IMR-90 (cell line): Measurements from ENCODE around the gene GALNT6. TPM values are rescaled to one million over a fixed set of nuclear protein-coding genes. Genes with fewer than 3 reads are reported as not detected.

Experiments
- ATAC-seq: fragments of 200-7000 bp; cut with Tn5 transposase; 2 replicates; pipeline ENCODE4 v1.9.1; 2020; ENCODE audit warnings: low read depth, mild to moderate bottlenecking, moderate library complexity
- BruUV-seq: library from RNA; stranded (reverse); fragments of 400-500 nt; replicated peaks from 2 replicates; lab custom pipeline; 2021; lab: Mats Ljungman, UMichigan
- CTCF ChIA-PET: fragments of 300-600 bp; formaldehyde crosslinking; extraction: SDS; loops from one replicate; lab custom pipeline; 2021; ENCODE audit warnings: antibody characterized with exemption; lab: Yijun Ruan, JAX
- POLR2A ChIA-PET: fragments of 300-600 bp; sonication (Branson Sonifier 250); formaldehyde crosslinking; loops from one replicate; lab custom pipeline; 2022; ENCODE audit warnings: antibody characterized with exemption; ENCODE audit not compliant: unreplicated experiment; lab: Charles Lee
- DNase-seq: peaks from one replicate; pipeline ENCODE4 v3.0.0; 2013
- H2AFZ ChIP-seq: replicated peaks from 2 replicates; pipeline ENCODE3; 2013; ENCODE audit warnings: low read length, mild to moderate bottlenecking; ENCODE audit not compliant: poor library complexity
- H2AK5ac ChIP-seq: 2 replicates; pipeline ENCODE4 v1.6.1; 2013; ENCODE audit warnings: low read depth, low read length, inconsistent platforms
- H2AK9ac ChIP-seq: replicated peaks from 2 replicates; pipeline ENCODE3; 2013; ENCODE audit warnings: mild to moderate bottlenecking, low read depth, low read length, moderate library complexity; ENCODE audit not compliant: poor library complexity
- H2BK120ac ChIP-seq: 2 replicates; pipeline ENCODE4 v1.6.1; 2013; ENCODE audit warnings: low read depth, low read length, inconsistent platforms
- H2BK15ac ChIP-seq: 3 replicates; pipeline ENCODE4 v1.6.1; 2013; ENCODE audit warnings: low read depth, low read length, inconsistent platforms
- H2BK20ac ChIP-seq: 2 replicates; pipeline ENCODE4 v1.6.1; 2013; ENCODE audit warnings: low read depth, mild to moderate bottlenecking, inconsistent platforms, low read length, moderate library complexity
- H2BK5ac ChIP-seq: 2 replicates; pipeline ENCODE4 v1.6.1; 2013; ENCODE audit warnings: mild to moderate bottlenecking, low read depth, low read length, inconsistent platforms; ENCODE audit not compliant: poor library complexity, severe bottlenecking
- H3K14ac ChIP-seq: replicated peaks from 2 replicates; pipeline ENCODE4 v1.6.1; 2013; ENCODE audit warnings: low read depth, low read length, inconsistent platforms
- H3K18ac ChIP-seq: 2 replicates; pipeline ENCODE4 v1.6.1; 2013; ENCODE audit warnings: low read depth, low read length, control low read depth
- H3K23ac ChIP-seq: 2 replicates; pipeline ENCODE4 v1.6.1; 2013; ENCODE audit warnings: low read depth, low read length, inconsistent platforms
- H3K27ac ChIP-seq: 2 replicates; pipeline ENCODE4 v1.5.1; 2013; ENCODE audit warnings: mild to moderate bottlenecking, control low read depth, low read length; ENCODE audit not compliant: insufficient read depth
- H3K27me3 ChIP-seq: 2 replicates; pipeline ENCODE4 v1.6.1; 2013; ENCODE audit warnings: low read length; ENCODE audit not compliant: control insufficient read depth, insufficient read depth
- H3K36me3 ChIP-seq: 2 replicates; pipeline ENCODE4 v1.6.1; 2013; ENCODE audit warnings: low read length, mixed read lengths; ENCODE audit not compliant: control insufficient read depth, insufficient read depth
- H3K4ac ChIP-seq: 2 replicates; pipeline ENCODE4 v1.6.1; 2013; ENCODE audit warnings: low read depth, low read length, inconsistent platforms
- H3K4me1 ChIP-seq: 2 replicates; pipeline ENCODE4 v1.6.1; 2013; ENCODE audit warnings: low read length, mixed read lengths; ENCODE audit not compliant: control insufficient read depth, insufficient read depth
- H3K4me2 ChIP-seq: 2 replicates; pipeline ENCODE4 v1.6.1; 2013; ENCODE audit warnings: low read depth, mild to moderate bottlenecking, control low read depth, low read length, moderate library complexity
- H3K4me3 ChIP-seq: 2 replicates; pipeline ENCODE4 v1.5.1; 2013; ENCODE audit warnings: low read depth, mild to moderate bottlenecking, control low read depth, low read length, moderate library complexity; ENCODE audit not compliant: insufficient read depth
- H3K56ac ChIP-seq: 2 replicates; pipeline ENCODE4 v1.6.1; 2013; ENCODE audit warnings: low read length, inconsistent platforms; ENCODE audit not compliant: insufficient read depth; ENCODE audit errors: extremely low read depth
- H3K79me1 ChIP-seq, 2 experiments: 2 replicates each; pipeline ENCODE4 v1.6.1; 2013; ENCODE audit warnings: low read length in 2 of 2, inconsistent platforms in 1 of 2, low read depth in 1 of 2
- H3K9ac ChIP-seq: 2 replicates; pipeline ENCODE4 v1.6.1; 2013; ENCODE audit warnings: low read depth, low read length, control low read depth
- H3K9me1 ChIP-seq: 2 replicates; pipeline ENCODE4 v1.6.1; 2013; ENCODE audit warnings: low read length, inconsistent platforms; ENCODE audit not compliant: insufficient read depth
- H3K9me3 ChIP-seq: 2 replicates; pipeline ENCODE4 v1.6.1; 2013; ENCODE audit warnings: low read length; ENCODE audit not compliant: control insufficient read depth, insufficient read depth
- H4K20me1 ChIP-seq: 2 replicates; pipeline ENCODE4 v1.6.1; 2013; ENCODE audit warnings: low read length, inconsistent platforms; ENCODE audit not compliant: insufficient read depth
- H4K5ac ChIP-seq: 2 replicates; pipeline ENCODE4 v1.6.1; 2013; ENCODE audit warnings: mild to moderate bottlenecking, low read depth, low read length, control low read depth
- H4K8ac ChIP-seq, 2 experiments: 2 replicates each; pipeline ENCODE4 v1.6.1; 2013; ENCODE audit warnings: low read depth in 2 of 2, low read length in 2 of 2, control low read depth in 1 of 2, inconsistent platforms in 1 of 2
- H4K91ac ChIP-seq: 2 replicates; pipeline ENCODE4 v1.6.1; 2013; ENCODE audit warnings: low read depth, low read length, inconsistent platforms; ENCODE audit not compliant: insufficient read depth
- CHD1 ChIP-seq: IDR thresholded peaks from 2 replicates; pipeline ENCODE4 v1.6.1; 2012; ENCODE audit warnings: low read depth, low read length, improper control_type of control experiment
- CTCF ChIP-seq: conservative IDR thresholded peaks from 2 replicates; pipeline ENCODE4 v1.5.1; 2012; ENCODE audit warnings: mild to moderate bottlenecking, low read depth, low read length, improper control_type of control experiment
- ELK1 ChIP-seq: fragments of 150-350 bp; IDR thresholded peaks from 2 replicates; pipeline ENCODE4 v1.6.1; 2016; ENCODE audit warnings: low read depth, mild to moderate bottlenecking, low read length, moderate library complexity, borderline replicate concordance
- MAZ ChIP-seq: IDR thresholded peaks from 2 replicates; pipeline ENCODE4 v1.6.1; 2012; ENCODE audit warnings: low read depth, mild to moderate bottlenecking, low read length, improper control_type of control experiment, moderate library complexity, borderline replicate concordance
- WGBS, 2 experiments: methylation state at CpG; one replicate each; pipeline versions ENCODE4 v1.1.5 to v1.1.7; 2013; ENCODE audit warnings: missing lambda C conversion rate in 2 of 2; ENCODE audit not compliant: insufficient read length in 1 of 2; ENCODE audit errors: extremely low coverage in 2 of 2; 5-methylcytosine and 5-hydroxymethylcytosine counted together
- dilution Hi-C: fragments of 300-500 bp; cut with HindIII; formaldehyde crosslinking; loops from one replicate; pipeline ENCODE4 v1.14.3; 2018; ENCODE audit warnings: low sequenced_read_pairs; ENCODE audit not compliant: unreplicated experiment
- in situ Hi-C: fragments of 300-500 bp; cut with MboI; formaldehyde crosslinking; loops from 3 replicates; pipeline ENCODE4 v1.14.3; 2019; ENCODE audit warnings: low sequenced_read_pairs, inconsistent platforms, mixed read lengths
- intact Hi-C: fragments of 100-400 bp; cut with micrococcal nuclease; formaldehyde crosslinking; loops from 2 replicates; pipeline ENCODE4 v1.10.0; 2022
- polyA plus RNA-seq, 3 experiments: library from polyadenylated mRNA; depleted of rRNA; stranded (reverse); fragments of >200 nt; gene quantifications; 2 replicates each; pipeline ENCODE4 v1.2.3, GENCODE V29; 2012; ENCODE audit warnings: low replicate concordance in 1 of 3
- total RNA-seq: library from RNA; depleted of rRNA; stranded (reverse); fragments of >200 nt; gene quantifications from 2 replicates; pipeline ENCODE4 v1.2.3, GENCODE V29; 2012
- TF ChIP-seq, protein P1 (sequence below): fragments of 150-350 bp; IDR thresholded peaks from 2 replicates; pipeline ENCODE4 v1.6.1; 2017; ENCODE audit warnings: mild to moderate bottlenecking, antibody characterized with exemption, low read length, low read depth

GALNT6 gene
- total and polyA plus RNA-seq, 2 of the 4 experiments (the other 2 are of a cell fraction), result 17.1 to 23.7 TPM

- H3K4me1 ChIP-seq, result no peaks in the 10 kb centered on the region
- no peak overlapping the region for H3K4ac ChIP-seq
- TF ChIP-seq CHD1, result no peak
- TF ChIP-seq ELK1, result no peak
- TF ChIP-seq, protein P1, sequence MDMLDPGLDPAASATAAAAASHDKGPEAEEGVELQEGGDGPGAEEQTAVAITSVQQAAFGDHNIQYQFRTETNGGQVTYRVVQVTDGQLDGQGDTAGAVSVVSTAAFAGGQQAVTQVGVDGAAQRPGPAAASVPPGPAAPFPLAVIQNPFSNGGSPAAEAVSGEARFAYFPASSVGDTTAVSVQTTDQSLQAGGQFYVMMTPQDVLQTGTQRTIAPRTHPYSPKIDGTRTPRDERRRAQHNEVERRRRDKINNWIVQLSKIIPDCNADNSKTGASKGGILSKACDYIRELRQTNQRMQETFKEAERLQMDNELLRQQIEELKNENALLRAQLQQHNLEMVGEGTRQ, result no peak
- TF ChIP-seq MAZ, result no peak
- no peak for TF ChIP-seq CTCF
- no peak overlapping the region for H2AK9ac ChIP-seq
- no peak overlapping the region for H3K27ac ChIP-seq
- H3K36me3 ChIP-seq, result no peaks in the 10 kb centered on the region
- no peak overlapping the region for H4K91ac ChIP-seq
- DNase-seq (no peak), ATAC-seq (no peak)
- H3K4me2 ChIP-seq, result no peak overlapping the region
- H2BK120ac ChIP-seq, result no peak overlapping the region
- no TSS peak for BruUV-seq
- H2AFZ ChIP-seq, result no peak overlapping the region
- intact Hi-C loops, result no loop called here
- H4K5ac ChIP-seq, result no peak overlapping the region
- in situ Hi-C loops, result no loop called here
- no peak overlapping the region for H2BK15ac ChIP-seq
- no peak overlapping the region for H3K4me3 ChIP-seq
- ChIA-PET POLR2A (no interaction called here), CTCF (interaction anchor here (0.7 kb wide), 1 partner anchor 85 kb away, joined by 3 read pairs; no protein-coding TSS in a partner anchor)
- dilution Hi-C loops, result no loop called here
- no peaks in the 10 kb centered on the region for H4K20me1 ChIP-seq
- H3K79me1 ChIP-seq, result no peaks in the 10 kb centered on the region
- no peak overlapping the region for H2AK5ac ChIP-seq
- WGBS, 2 experiments, result no CpG with 5 or more reads among the region's 3 CpGs
- no peak overlapping the region for H2BK5ac ChIP-seq
- H3K9ac ChIP-seq, result no peak overlapping the region
- H3K56ac ChIP-seq, result no peak overlapping the region
- H3K9me3 ChIP-seq, result no peaks in the 10 kb centered on the region
- no peak overlapping the region for H4K8ac ChIP-seq
- H3K14ac ChIP-seq, result no peak overlapping the region
- H3K27me3 ChIP-seq, result no peaks in the 10 kb centered on the region; the same call in 1 of the 2 replicates
- H3K18ac ChIP-seq, result no peak overlapping the region
- no peak overlapping the region for H2BK20ac ChIP-seq
- no peaks in the 10 kb centered on the region for H3K9me1 ChIP-seq
- no peak overlapping the region for H3K23ac ChIP-seq
Observed at GRCh38 chr12:51413791-51414190, 22.6 kb upstream of the GALNT6 start.
